Gastrocnemius medialis (tissue), 4 donors: ENCODE results near the gene GAP43.

Experiments used
- CTCF ChIP-seq, 5 experiments: fragments of 450-650 bp in 3 of 5; fragments of 200-600 bp in 2 of 5; sonication (generic) in 2 of 5; IDR thresholded peaks in 4 of 5; conservative IDR thresholded peaks in 1 of 5; 1 replicate in 4 of 5; 2 replicates in 1 of 5; pipeline ENCODE4 v1.5.1; 2016 to 2019; ENCODE audit warnings: antibody characterized with exemption in 5 of 5, mild to moderate bottlenecking in 3 of 5, moderate library complexity in 3 of 5
- POLR2A ChIP-seq, 2 donors: fragments of 450-650 bp; IDR thresholded peaks; one replicate each; pipeline ENCODE4 v1.6.1; 2017; ENCODE audit warnings: antibody characterized with exemption in 2 of 2, mild to moderate bottlenecking in 2 of 2, moderate library complexity in 2 of 2

DNA sequence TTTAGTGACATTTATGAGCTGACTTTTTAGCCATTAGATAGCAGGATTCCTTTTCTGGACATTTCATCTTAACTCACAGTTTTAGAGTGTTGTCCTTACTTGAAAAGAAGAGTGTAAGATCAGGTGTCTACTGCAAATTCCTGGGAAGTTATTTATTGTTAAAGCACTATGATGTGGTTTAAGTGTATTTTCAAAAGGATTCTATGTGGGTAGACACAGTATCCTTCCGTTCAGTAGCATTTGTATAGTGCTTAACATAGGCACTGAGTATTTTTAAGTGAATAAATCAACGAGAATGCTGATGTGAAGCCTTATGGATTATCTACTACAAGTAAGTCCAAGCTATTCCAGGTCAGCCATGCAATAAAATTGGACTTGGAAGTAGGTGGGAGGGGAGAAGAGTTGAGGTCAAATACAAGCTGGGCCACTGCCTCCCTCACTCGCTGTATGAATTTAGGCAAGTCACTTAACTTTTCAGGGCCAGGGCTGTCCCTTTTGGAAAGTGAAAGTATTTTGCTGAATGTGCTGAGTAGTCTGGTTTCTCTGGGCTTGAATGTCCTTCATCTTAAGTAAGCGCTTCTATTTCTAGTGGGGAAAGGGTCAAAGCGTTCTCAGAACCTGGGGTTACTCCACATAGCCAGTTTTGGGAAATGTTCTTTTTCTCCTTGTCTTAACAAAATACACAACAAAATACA lies 48.6 kb downstream of the GAP43 start:
- no peak for TF ChIP-seq CTCF (IDR thresholded peaks at IDR 0.05 in 4 of 5, conservative IDR thresholded peaks at IDR 0.05 in 1 of 5)
- TF ChIP-seq POLR2A (IDR thresholded peaks at IDR 0.05), result no peak
